Activated CD8-positive, alpha-beta T cell treated with anti-CD3 and anti-CD28 coated beads for 36 hours (primary cell): ENCODE measurements around the gene GSDME. TPM values are rescaled to one million over a fixed set of nuclear protein-coding genes. Genes with fewer than 3 reads are reported as not detected.

Experiments
- ATAC-seq: fragments of 200-7000 bp; cut with Tn5 transposase; one replicate; pipeline ENCODE4 v1.10.0; 2021; ENCODE audit warnings: mild to moderate bottlenecking, moderate library complexity
- CTCF ChIA-PET: fragments of 350-600 bp; sonication (Branson Sonifier 250); formaldehyde crosslinking; loops from one replicate; lab custom pipeline; 2021; ENCODE audit warnings: antibody characterized with exemption; lab: Charles Lee
- POLR2A ChIA-PET: fragments of 350-600 bp; sonication (Branson Sonifier 250); formaldehyde crosslinking; loops from one replicate; lab custom pipeline; 2021; ENCODE audit warnings: antibody characterized with exemption; lab: Charles Lee
- DNase-seq: peaks from one replicate; pipeline ENCODE4 v3.0.0-alpha.2; 2020
- H3K27ac Mint-ChIP-seq: one replicate; pipeline ENCODE4 v1.8.0; 2021; ENCODE audit warnings: mild to moderate bottlenecking, mixed read lengths
- H3K27me3 Mint-ChIP-seq: one replicate; pipeline ENCODE4 v1.8.0; 2021; ENCODE audit warnings: mixed read lengths
- H3K36me3 Mint-ChIP-seq: one replicate; pipeline ENCODE4 v1.8.0; 2021; ENCODE audit warnings: low read depth, mixed read lengths
- H3K4me1 Mint-ChIP-seq: one replicate; pipeline ENCODE4 v1.8.0; 2021; ENCODE audit warnings: low read depth, mixed read lengths
- H3K4me3 Mint-ChIP-seq: one replicate; pipeline ENCODE4 v1.8.0; 2021; ENCODE audit warnings: mild to moderate bottlenecking, moderate library complexity, mixed read lengths
- H3K9me3 Mint-ChIP-seq: one replicate; pipeline ENCODE4 v1.8.0; 2021; ENCODE audit warnings: mixed read lengths
- intact Hi-C: fragments of 100-400 bp; cut with micrococcal nuclease; formaldehyde crosslinking; loops from one replicate; pipeline ENCODE4 v1.10.0; 2022
- total RNA-seq, 2 experiments: library from RNA; stranded (reverse); gene quantifications; one replicate each; pipeline ENCODE4 v1.2.3, GENCODE V29; 2021
- TF ChIP-seq, protein P1 (sequence below): fragments of 200-600 bp; IDR thresholded peaks from one replicate; pipeline ENCODE4 v1.8.0; 2022; ENCODE audit warnings: antibody characterized with exemption, mild to moderate bottlenecking

GSDME gene
- total RNA-seq, 2 experiments from 2014 or later, result 5.2 to 6.1 TPM

DNA sequence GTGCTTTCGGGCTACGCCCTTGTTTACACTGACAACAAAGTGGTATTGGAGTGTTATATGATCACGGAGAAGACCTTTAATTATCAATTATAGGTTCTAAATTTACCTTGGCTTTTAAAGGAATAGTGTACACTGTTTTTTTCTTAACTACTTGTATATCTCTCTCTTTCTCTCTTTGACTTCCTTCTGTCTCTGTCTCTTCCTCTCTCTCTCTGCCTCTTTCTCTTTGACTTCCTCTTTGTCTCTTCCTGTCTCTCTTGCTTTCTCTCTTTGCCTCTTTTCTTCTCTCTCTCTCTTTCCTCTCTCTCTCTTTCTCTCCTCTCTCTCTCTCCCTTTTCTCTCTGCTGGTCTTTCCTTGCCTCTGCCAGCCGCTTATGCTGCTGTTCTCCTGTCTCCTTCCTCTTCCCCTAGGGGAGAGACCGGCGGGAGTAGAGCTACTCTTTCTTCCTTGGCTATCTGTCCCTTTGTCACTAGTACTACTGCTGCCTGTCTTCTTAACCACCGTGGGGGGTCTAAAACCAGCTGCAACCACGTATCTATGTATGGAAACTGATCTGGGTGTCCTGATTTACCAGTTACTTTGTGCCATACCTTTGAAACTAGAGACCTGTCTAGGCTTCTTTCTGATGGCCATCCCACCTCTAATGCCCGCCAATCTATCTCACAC, 36.9 kb upstream of the GSDME start:
- ATAC-seq (no peak), DNase-seq (no peak)
- H3K4me1 Mint-ChIP-seq, result peaks cover 12% of the 10 kb centered on the region
- ChIA-PET POLR2A (no interaction called here), CTCF (no interaction called here)
- peak overlapping the region; percentile 34 for H3K27ac Mint-ChIP-seq
- TF ChIP-seq, protein P1, sequence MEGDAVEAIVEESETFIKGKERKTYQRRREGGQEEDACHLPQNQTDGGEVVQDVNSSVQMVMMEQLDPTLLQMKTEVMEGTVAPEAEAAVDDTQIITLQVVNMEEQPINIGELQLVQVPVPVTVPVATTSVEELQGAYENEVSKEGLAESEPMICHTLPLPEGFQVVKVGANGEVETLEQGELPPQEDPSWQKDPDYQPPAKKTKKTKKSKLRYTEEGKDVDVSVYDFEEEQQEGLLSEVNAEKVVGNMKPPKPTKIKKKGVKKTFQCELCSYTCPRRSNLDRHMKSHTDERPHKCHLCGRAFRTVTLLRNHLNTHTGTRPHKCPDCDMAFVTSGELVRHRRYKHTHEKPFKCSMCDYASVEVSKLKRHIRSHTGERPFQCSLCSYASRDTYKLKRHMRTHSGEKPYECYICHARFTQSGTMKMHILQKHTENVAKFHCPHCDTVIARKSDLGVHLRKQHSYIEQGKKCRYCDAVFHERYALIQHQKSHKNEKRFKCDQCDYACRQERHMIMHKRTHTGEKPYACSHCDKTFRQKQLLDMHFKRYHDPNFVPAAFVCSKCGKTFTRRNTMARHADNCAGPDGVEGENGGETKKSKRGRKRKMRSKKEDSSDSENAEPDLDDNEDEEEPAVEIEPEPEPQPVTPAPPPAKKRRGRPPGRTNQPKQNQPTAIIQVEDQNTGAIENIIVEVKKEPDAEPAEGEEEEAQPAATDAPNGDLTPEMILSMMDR, result no peak
- H3K9me3 Mint-ChIP-seq, result no peaks in the 10 kb centered on the region
- intact Hi-C loops, result no loop called here
- H3K27me3 Mint-ChIP-seq, result no peaks in the 10 kb centered on the region
- H3K36me3 Mint-ChIP-seq, result peaks cover 8% of the 10 kb centered on the region
- no peak overlapping the region for H3K4me3 Mint-ChIP-seq

DNA sequence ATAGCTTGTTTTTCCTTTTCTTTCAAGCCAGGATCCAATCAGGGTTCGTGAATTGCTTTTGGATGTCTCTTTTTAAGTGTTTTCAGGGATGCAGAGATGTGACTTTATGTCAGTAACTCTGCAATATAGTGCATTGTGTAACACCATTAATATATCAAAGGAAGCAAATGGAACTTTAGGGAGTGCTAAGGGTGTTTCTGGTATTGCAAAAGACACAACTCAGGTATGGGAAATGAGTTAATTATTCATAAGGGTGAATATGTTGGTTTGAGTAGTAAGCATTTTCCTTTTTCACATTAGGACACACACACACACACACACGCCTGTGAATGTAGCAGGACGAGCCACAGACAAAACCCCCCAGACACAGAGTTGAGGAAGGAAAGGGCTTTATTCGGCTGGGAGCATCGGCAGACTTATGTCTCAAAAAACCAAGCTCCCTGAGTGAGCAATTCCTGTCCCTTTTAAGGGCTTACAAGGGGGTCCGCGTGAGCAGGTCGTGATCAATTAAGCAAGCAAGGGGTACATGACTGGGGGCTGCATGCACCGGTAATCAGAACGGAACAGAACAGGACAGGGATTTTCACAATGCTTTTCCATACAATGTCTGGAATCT, 31.8 kb upstream of the GSDME start:
- Mint-ChIP-seq H3K36me3 (no peaks in the 10 kb centered on the region), H3K4me1 (peaks cover 2% of the 10 kb centered on the region), H3K27ac (no peak overlapping the region), H3K4me3 (no peak overlapping the region), H3K27me3 (no peaks in the 10 kb centered on the region), H3K9me3 (peaks cover under 1% of the 10 kb centered on the region)
- TF ChIP-seq, protein P1, result no peak
- DNase-seq (no peak), ATAC-seq (no peak)
- ChIA-PET POLR2A (no interaction called here), CTCF (interaction anchor here (0.8 to 1.2 kb wide), 3 partner anchors 12 to 32 kb away, joined by 3 to 4 read pairs (median 3); no protein-coding TSS in a partner anchor)
- intact Hi-C loops, result no loop called here

DNA sequence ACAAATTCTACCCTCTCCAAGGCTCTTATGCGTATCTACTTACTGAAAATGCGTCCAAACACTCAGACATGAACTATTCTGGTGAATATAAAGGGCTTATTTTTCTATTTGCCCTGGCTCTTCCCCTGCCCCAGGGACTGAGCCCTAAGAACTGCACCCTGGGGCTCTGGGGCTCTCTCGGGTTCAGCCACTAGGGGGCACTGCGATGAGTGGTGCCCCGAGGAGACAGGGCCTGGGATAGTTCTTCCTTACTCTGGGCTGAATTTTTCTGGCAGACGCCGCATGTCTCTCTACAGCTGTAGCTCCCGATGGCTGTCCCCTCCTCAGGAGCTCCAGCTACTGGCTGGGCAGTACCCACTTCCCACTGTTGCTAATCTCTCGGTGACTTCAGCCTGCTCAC, 30.8 kb upstream of the GSDME start:
- H3K9me3 Mint-ChIP-seq, result peaks cover 8% of the 10 kb centered on the region
- no peaks in the 10 kb centered on the region for H3K36me3 Mint-ChIP-seq
- H3K4me3 Mint-ChIP-seq, result no peak overlapping the region
- CTCF ChIA-PET, result interaction anchor here (0.8 to 1.2 kb wide), 3 partner anchors 11 to 33 kb away, joined by 3 to 4 read pairs (median 3); no protein-coding TSS in a partner anchor
- no peak overlapping the region for H3K27ac Mint-ChIP-seq
- ATAC-seq (no peak), DNase-seq (no peak)
- intact Hi-C loops, result no loop called here
- POLR2A ChIA-PET, result no interaction called here
- TF ChIP-seq, protein P1, result peak; percentile 59
- H3K27me3 Mint-ChIP-seq, result no peaks in the 10 kb centered on the region
- H3K4me1 Mint-ChIP-seq, result no peaks in the 10 kb centered on the region

DNA sequence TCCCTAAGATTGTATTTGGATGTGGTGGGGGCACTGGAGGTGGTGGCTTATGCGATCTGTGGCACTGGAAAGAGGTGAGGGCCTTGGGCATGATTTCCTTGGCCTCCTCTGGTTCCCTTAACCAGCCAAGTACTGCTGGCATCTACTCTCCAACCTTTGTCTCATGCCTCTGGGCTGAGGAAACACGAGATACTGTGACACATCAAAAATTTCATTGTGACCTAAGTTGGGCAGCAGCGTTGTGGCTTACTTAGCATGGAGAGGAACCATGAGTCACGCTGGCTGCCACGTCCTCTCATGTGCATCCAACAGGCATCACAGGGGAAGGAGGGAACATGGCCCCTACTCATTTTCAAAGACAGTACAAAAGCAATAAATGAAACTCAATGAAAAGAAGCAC, 29.7 kb upstream of the GSDME start:
- H3K27me3 Mint-ChIP-seq, result no peaks in the 10 kb centered on the region
- intact Hi-C loops, result no loop called here
- TF ChIP-seq, protein P1, result no peak
- no peak overlapping the region for H3K27ac Mint-ChIP-seq
- no peaks in the 10 kb centered on the region for H3K36me3 Mint-ChIP-seq
- ATAC-seq (peak; percentile 71), DNase-seq (peak; percentile 45)
- no peak overlapping the region for H3K4me3 Mint-ChIP-seq
- POLR2A ChIA-PET, result no interaction called here
- H3K9me3 Mint-ChIP-seq, result peaks cover 8% of the 10 kb centered on the region
- H3K4me1 Mint-ChIP-seq, result no peaks in the 10 kb centered on the region
- CTCF ChIA-PET, result no interaction called here

DNA sequence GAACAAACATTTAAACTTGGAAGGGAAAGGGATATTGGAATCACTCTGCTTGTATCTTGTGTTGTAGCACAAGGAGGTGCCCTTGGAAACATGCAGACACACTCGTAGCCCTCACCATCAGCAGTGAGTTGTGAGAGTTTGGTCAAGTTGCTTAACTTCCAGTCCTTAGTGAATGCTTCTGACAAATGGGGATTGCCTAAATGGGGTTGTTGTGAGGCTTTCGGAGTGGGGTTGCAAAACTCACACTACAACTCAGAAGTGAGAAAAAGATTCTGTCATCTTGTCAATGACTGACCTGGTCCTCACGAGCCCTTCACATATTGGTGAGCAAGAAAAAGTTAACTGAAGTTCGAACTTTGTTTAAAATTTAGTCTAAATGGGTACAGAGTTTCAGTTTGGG, 29.0 kb upstream of the GSDME start:
- DNase-seq, result no peak
- CTCF ChIA-PET, result no interaction called here
- Mint-ChIP-seq H3K27me3 (no peaks in the 10 kb centered on the region), H3K4me1 (no peaks in the 10 kb centered on the region), H3K4me3 (no peak overlapping the region), H3K9me3 (peaks cover 8% of the 10 kb centered on the region), H3K27ac (no peak overlapping the region), H3K36me3 (no peaks in the 10 kb centered on the region)
- intact Hi-C loops, result no loop called here
- POLR2A ChIA-PET, result no interaction called here
- no peak for ATAC-seq
- TF ChIP-seq, protein P1, result no peak
